A549 (cell line): ENCODE results near the gene SLC26A9. TPM values are rescaled to one million over a fixed set of nuclear protein-coding genes. Genes with fewer than 3 reads are reported as not detected.
"Not testable (repeated sequence)": the region's sequence is repeated elsewhere in the genome, so short reads cannot be mapped to it uniquely, and the experiment has no call there.

Experiments
- ATAC-seq, 2 experiments: fragments of 200-7000 bp in 1 of 2; fragments of >200 bp in 1 of 2; cut with Nextera tagmentation in 1 of 2; cut with Tn5 transposase in 1 of 2; 3 replicates each; pipeline versions ENCODE4 v1.8.0 to v1.9.1; 2018 to 2020; ENCODE audit warnings: mild to moderate bottlenecking in 1 of 2, moderate library complexity in 1 of 2
- CTCF ChIA-PET: fragments of 300-600 bp; sonication (Branson Sonifier 250); formaldehyde crosslinking; extraction: SDS; loops from one replicate; lab custom pipeline; 2021; ENCODE audit warnings: antibody characterized with exemption, inconsistent platforms; lab: Yijun Ruan, JAX
- POLR2A ChIA-PET: fragments of 350-600 bp; formaldehyde crosslinking; extraction: SDS; loops from one replicate; lab custom pipeline; 2021; ENCODE audit warnings: antibody characterized with exemption, inconsistent platforms; lab: Yijun Ruan, JAX
- DNase-seq, 2 experiments: peaks; one replicate each; pipeline versions ENCODE4 v3.0.0 to v3.0.0-alpha.2; 2011 to 2016; ENCODE audit warnings: low read depth in 1 of 2, low spot score in 1 of 2
- FAIRE-seq: peaks from 2 replicates; lab custom pipeline; 2011; peaks lifted over from hg19 to GRCh38; lab: Jason Lieb, UNC
- H3K27ac ChIP-seq, 2 experiments: fragments of >200 bp; sonication (Bioruptor Twin); formaldehyde crosslinking; 3 replicates each; pipeline ENCODE4 v1.5.1; 2016 to 2017
- H3K4me1 ChIP-seq: fragments of >200 bp; sonication (Bioruptor Twin); formaldehyde crosslinking; 3 replicates; pipeline ENCODE4 v1.6.1; 2016
- H3K4me2 ChIP-seq: fragments of >200 bp; sonication (Bioruptor Twin); formaldehyde crosslinking; 3 replicates; pipeline ENCODE4 v1.6.1; 2016
- H3K4me3 ChIP-seq: fragments of >200 bp; sonication (Bioruptor Twin); formaldehyde crosslinking; 3 replicates; pipeline ENCODE4 v1.5.1; 2016
- H3K9me3 ChIP-seq: fragments of >200 bp; sonication (Bioruptor Twin); formaldehyde crosslinking; 3 replicates; pipeline ENCODE4 v1.6.1; 2016
- CTCF ChIP-seq: fragments of >200 bp; sonication (Bioruptor Twin); formaldehyde crosslinking; IDR thresholded peaks from 3 replicates; pipeline ENCODE4 v1.5.1; 2016
- EHMT2 ChIP-seq: fragments of 200-600 bp; sonication (generic); IDR thresholded peaks from 2 replicates; pipeline ENCODE4 v1.6.1; 2016; ENCODE audit warnings: antibody characterized with exemption, low read depth, mild to moderate bottlenecking, moderate library complexity
- EP300 ChIP-seq, 2 experiments: fragments of >200 bp; sonication (Bioruptor Twin); formaldehyde crosslinking; IDR thresholded peaks; 2 replicates in 1 of 2; 3 replicates in 1 of 2; pipeline ENCODE4 v1.6.1; 2016 to 2017
- HOXB5 ChIP-seq: fragments of 250-450 bp; sonication (Bioruptor Pico); IDR thresholded peaks from 2 replicates; pipeline ENCODE4 v1.5.0; 2020; ENCODE audit warnings: mild to moderate bottlenecking, moderate library complexity
- JUN ChIP-seq, 2 experiments: fragments of >200 bp; sonication (Bioruptor Twin); formaldehyde crosslinking; IDR thresholded peaks; 2 replicates in 1 of 2; 3 replicates in 1 of 2; pipeline ENCODE4 v1.6.1; 2016 to 2017
- KDM5A ChIP-seq: fragments of 200-600 bp; sonication (generic); IDR thresholded peaks from 2 replicates; pipeline ENCODE4 v1.6.1; 2016; ENCODE audit warnings: antibody characterized with exemption, mild to moderate bottlenecking
- NFE2L2 ChIP-seq: fragments of 150-350 bp; conservative IDR thresholded peaks from 2 replicates; pipeline ENCODE4 v1.6.1; 2014; ENCODE audit warnings: low read length
- NR3C1 ChIP-seq: fragments of >200 bp; sonication (Bioruptor Twin); formaldehyde crosslinking; IDR thresholded peaks from 3 replicates; pipeline ENCODE4 v1.6.1; 2017
- PHF8 ChIP-seq: fragments of 200-600 bp; sonication (generic); IDR thresholded peaks from 2 replicates; pipeline ENCODE4 v1.6.1; 2016; ENCODE audit warnings: low read depth, mild to moderate bottlenecking, antibody characterized with exemption, moderate library complexity, borderline replicate concordance
- RAD21 ChIP-seq, 2 experiments: fragments of >200 bp in 1 of 2; sonication (Bioruptor Twin) in 1 of 2; formaldehyde crosslinking in 1 of 2; IDR thresholded peaks in 1 of 2; conservative IDR thresholded peaks in 1 of 2; 2 replicates in 1 of 2; 3 replicates in 1 of 2; pipeline ENCODE4 v1.6.1; 2012 to 2018; ENCODE audit warnings: inconsistent platforms in 1 of 2
- RARB ChIP-seq: fragments of 250-450 bp; sonication (Bioruptor Pico); IDR thresholded peaks from 2 replicates; pipeline ENCODE4 v1.8.0; 2021; ENCODE audit warnings: mild to moderate bottlenecking, moderate library complexity
- SMC3 ChIP-seq: fragments of >200 bp; sonication (Bioruptor Twin); formaldehyde crosslinking; IDR thresholded peaks from 3 replicates; pipeline ENCODE4 v1.6.1; 2018; ENCODE audit warnings: inconsistent platforms
- SREBF2 ChIP-seq: fragments of 450-650 bp; IDR thresholded peaks from 2 replicates; pipeline ENCODE4 v1.6.1; 2014; ENCODE audit warnings: mild to moderate bottlenecking, moderate library complexity
- TFCP2L1 ChIP-seq: fragments of 250-450 bp; sonication (Bioruptor Pico); IDR thresholded peaks from 2 replicates; pipeline ENCODE4 v1.5.0; 2021; ENCODE audit warnings: mild to moderate bottlenecking
- ZFP36 ChIP-seq: fragments of 450-650 bp; IDR thresholded peaks from 2 replicates; pipeline ENCODE4 v1.6.1; 2014; ENCODE audit warnings: borderline replicate concordance; ENCODE audit not compliant: partially characterized antibody
- WGBS: methylation state at CpG from one replicate; pipeline ENCODE4 v1.1.6; 2017; ENCODE audit errors: missing lambda C conversion rate; 5-methylcytosine and 5-hydroxymethylcytosine counted together
- polyA plus RNA-seq, 4 experiments: library from polyadenylated mRNA; depleted of rRNA in 3 of 4; stranded (reverse); fragments of >200 nt; fragmentation: RNase III in 1 of 4; extraction: RNeasy Plus Mini Kit Qiagen cat#74134 plus additional on column Dnase treatment in 1 of 4; gene quantifications; 2 replicates in 3 of 4; 3 replicates in 1 of 4; pipeline ENCODE4 v1.2.3, GENCODE V29; 2011 to 2017
- TF ChIP-seq, protein P1 (sequence below): fragments of 250-450 bp; sonication (Bioruptor Pico); IDR thresholded peaks from 2 replicates; pipeline ENCODE4 v1.5.0; 2020; ENCODE audit warnings: low read depth, mild to moderate bottlenecking, moderate library complexity
- TF ChIP-seq, protein P2 (sequence below): IDR thresholded peaks from 2 replicates; pipeline ENCODE4 v1.6.1; 2012; ENCODE audit warnings: low read depth, borderline replicate concordance

SLC26A9 gene
- polyA plus RNA-seq, 2 of the 4 experiments (the other 2 are of a cell fraction), result 0.18 to 0.98 TPM

DNA sequence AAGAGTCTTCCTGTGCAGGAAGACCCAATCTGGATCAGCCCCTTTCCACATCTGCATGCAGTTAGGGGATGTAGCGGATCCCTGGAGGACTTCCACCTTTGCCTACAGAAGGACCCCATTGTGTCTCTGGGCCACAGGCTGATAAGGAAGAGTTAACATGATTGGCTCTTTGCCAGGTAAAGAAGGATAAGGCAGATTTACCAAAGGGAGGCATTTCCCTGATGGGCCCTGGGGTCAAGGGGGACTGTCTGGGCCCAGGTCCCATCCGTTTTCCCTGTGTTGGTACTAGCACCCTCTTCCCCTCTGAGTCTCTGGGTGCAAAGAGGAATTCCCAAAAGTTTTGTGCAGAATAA, 29.1 kb downstream of the SLC26A9 start:
- H3K9me3 ChIP-seq, result no peaks in the 10 kb centered on the region
- WGBS, result 75% methylated on average over 2 of the region's 2 CpGs
- ATAC-seq (no peak), DNase-seq (no peak), FAIRE-seq (no peak)
- H3K4me2 ChIP-seq, result peak overlapping the region; percentile 21; the same call in 1 of the 3 replicates
- ChIA-PET POLR2A (no interaction called here), CTCF (interaction anchor here (1.2 to 23.3 kb wide), 5 partner anchors 17 to 191 kb away, joined by 3 to 822 read pairs (median 80); no protein-coding TSS in a partner anchor)
- peaks cover 17% of the 10 kb centered on the region for H3K4me1 ChIP-seq
- no peak for TF ChIP-seq PHF8
- TF ChIP-seq, protein P1, sequence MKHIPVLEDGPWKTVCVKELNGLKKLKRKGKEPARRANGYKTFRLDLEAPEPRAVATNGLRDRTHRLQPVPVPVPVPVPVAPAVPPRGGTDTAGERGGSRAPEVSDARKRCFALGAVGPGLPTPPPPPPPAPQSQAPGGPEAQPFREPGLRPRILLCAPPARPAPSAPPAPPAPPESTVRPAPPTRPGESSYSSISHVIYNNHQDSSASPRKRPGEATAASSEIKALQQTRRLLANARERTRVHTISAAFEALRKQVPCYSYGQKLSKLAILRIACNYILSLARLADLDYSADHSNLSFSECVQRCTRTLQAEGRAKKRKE (CRISPR knock-in tag), result no peak
- TF ChIP-seq EP300 (IDR thresholded peaks at IDR 0.05), result no peak
- H3K27ac ChIP-seq, result peak overlapping the region in 1 of 2 experiments; percentile 52; a peak in 3 of 6 replicates
- H3K4me3 ChIP-seq, result no peak overlapping the region

DNA sequence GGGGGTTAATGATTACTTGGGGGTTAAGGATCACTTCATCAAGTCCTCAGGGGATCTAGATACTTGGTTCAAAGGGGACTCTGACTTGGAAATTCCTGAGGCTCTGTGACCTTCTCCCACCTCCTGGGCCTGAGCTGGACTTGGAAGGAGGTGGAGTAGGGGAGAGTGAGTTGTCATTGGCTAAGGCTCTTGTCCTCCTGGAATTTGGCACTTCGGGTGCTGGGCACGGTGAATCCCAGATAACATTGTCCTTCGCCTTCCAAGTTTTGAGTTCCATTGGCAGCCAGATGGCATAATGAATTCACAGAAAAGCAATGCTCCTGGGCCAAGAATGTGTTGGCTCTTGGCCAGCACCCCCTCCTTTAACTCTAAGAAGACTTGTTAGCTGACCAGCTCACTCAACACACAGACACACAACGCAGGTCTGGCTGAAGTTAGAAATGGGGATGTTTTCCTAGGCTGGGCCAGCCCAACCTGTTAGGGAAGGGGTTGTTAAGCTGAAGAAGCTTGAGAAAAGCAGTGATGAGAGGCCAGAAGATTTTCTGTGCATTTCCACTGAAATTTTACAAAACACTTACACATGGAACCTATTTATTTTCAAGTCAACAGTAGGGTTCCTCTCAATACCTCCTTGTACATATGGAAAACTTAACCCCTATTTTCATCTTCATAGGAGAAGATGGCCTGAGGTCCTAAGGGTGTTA, 29.7 kb downstream of the SLC26A9 start:
- peak overlapping the region; percentile 21; the same call in 2 of the 3 replicates for H3K4me2 ChIP-seq
- H3K4me3 ChIP-seq, result no peak overlapping the region
- peak in 1 of 2 experiments; percentile 62; a peak in 3 of 6 replicates for ATAC-seq
- no peaks in the 10 kb centered on the region for H3K9me3 ChIP-seq
- POLR2A ChIA-PET, result no interaction called here
- DNase-seq, result peak in 1 of 2 experiments; percentile 41
- WGBS, result 47% methylated on average over 4 of the region's 4 CpGs
- no peak for FAIRE-seq
- TF ChIP-seq HOXB5 (CRISPR knock-in tag), result no peak
- TF ChIP-seq SMC3, result no peak
- TF ChIP-seq KDM5A, result no peak
- TF ChIP-seq ZFP36, result no peak
- TF ChIP-seq EHMT2, result no peak
- no peak for TF ChIP-seq SREBF2
- no peak for TF ChIP-seq JUN (IDR thresholded peaks at IDR 0.05)
- no peak for TF ChIP-seq CTCF
- TF ChIP-seq NFE2L2, result no peak
- TF ChIP-seq, protein P2, sequence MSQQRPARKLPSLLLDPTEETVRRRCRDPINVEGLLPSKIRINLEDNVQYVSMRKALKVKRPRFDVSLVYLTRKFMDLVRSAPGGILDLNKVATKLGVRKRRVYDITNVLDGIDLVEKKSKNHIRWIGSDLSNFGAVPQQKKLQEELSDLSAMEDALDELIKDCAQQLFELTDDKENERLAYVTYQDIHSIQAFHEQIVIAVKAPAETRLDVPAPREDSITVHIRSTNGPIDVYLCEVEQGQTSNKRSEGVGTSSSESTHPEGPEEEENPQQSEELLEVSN, result no peak
- TF ChIP-seq TFCP2L1 (CRISPR knock-in tag), result no peak
- TF ChIP-seq NR3C1, result no peak
- peaks cover 16% of the 10 kb centered on the region for H3K4me1 ChIP-seq
- CTCF ChIA-PET, result interaction anchor here (1.2 to 23.3 kb wide), 4 partner anchors 16 to 121 kb away, joined by 3 to 822 read pairs (median 106); no protein-coding TSS in a partner anchor
- H3K27ac ChIP-seq, result peak overlapping the region in 1 of 2 experiments; percentile 52; a peak in 3 of 6 replicates

DNA sequence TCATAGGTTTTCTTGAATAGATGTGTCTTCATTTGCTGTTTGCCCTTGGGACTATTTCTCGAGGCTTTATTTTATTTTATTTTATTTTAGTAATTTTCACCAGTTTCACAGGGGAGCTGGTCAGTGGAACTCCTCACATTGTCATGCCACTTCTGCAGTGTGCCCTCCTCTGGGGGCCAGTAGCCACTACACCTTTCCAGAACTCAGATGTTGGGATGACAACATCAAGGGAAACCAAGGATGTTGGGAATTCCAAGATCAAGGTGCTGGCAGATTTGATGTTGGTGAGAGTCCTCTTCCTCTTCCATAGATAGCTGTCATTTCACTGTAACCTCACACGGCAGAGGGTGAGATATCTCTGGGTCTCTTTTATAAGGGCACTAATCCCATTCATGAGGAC, 35.5 kb downstream of the SLC26A9 start:
- Histone ChIP-seq H3K9me3 (0 out of 3 replicates have a peak, but pooled peaks cover 3% of the 10 kb centered on the region), H3K4me2 (peak overlapping the region; percentile 32; the same call in 1 of the 3 replicates), H3K4me3 (no peak overlapping the region), H3K27ac (peak overlapping the region; percentile 26 to 57; a peak in 2 of 6 replicates), H3K4me1 (peaks cover 7% of the 10 kb centered on the region; the same call in 2 of the 3 replicates)
- ATAC-seq, result peak; percentile 90 to 92; a peak in 5 of 6 replicates
- POLR2A ChIA-PET, result interaction anchor here (0.6 kb wide), 1 partner anchor 316 kb away, joined by 10 read pairs; no protein-coding TSS in a partner anchor
- WGBS, result 6% methylated on average over 2 of the region's 2 CpGs
- TF ChIP-seq RAD21 (conservative IDR thresholded peaks at IDR 0.05 in 1 of 2, IDR thresholded peaks at IDR 0.05 in 1 of 2), result peak; percentile 63 to 77
- no peak for TF ChIP-seq RARB
- peak; percentile 68 for TF ChIP-seq CTCF
- TF ChIP-seq SMC3, result peak; percentile 78
- CTCF ChIA-PET, result interaction anchor here (0.7 to 2.4 kb wide), 31 partner anchors 8 to 248 kb away, joined by 3 to 62 read pairs (median 5); partner anchors contain the start of gene PM20D1
- peak in 1 of 2 experiments; percentile 52 for DNase-seq
- no peak for FAIRE-seq

- FAIRE-seq, H3K4me1 ChIP-seq, H3K4me2 ChIP-seq, DNase-seq, H3K9me3 ChIP-seq, POLR2A ChIA-PET, ATAC-seq, H3K27ac ChIP-seq, H3K4me3 ChIP-seq: not testable (repeated sequence)
- CTCF ChIA-PET, result interaction anchor here (1.0 to 1.2 kb wide), 2 partner anchors 72 to 114 kb away, joined by 3 to 4 read pairs; no protein-coding TSS in a partner anchor
- 5% methylated on average over 2 of the region's 3 CpGs for WGBS
Measured at GRCh38 chr1:205905095-205905494, 38.2 kb downstream of the SLC26A9 start.
